WTC11 (cell line): ENCODE data around the gene PDF. TPM values are rescaled to one million over a fixed set of nuclear protein-coding genes. Genes with fewer than 3 reads are reported as not detected.

Source experiments
- ATAC-seq: fragments of 200-7000 bp; cut with Tn5 transposase; 2 replicates; pipeline ENCODE4 v1.10.0; 2021; ENCODE audit warnings: mild to moderate bottlenecking, moderate library complexity
- CTCF ChIA-PET: fragments of 300-600 bp; sonication (Branson Sonifier 250); formaldehyde crosslinking; loops from one replicate; lab custom pipeline; 2021; ENCODE audit warnings: antibody characterized with exemption; lab: Charles Lee
- POLR2A ChIA-PET: fragments of 350-600 bp; sonication (Branson Sonifier 250); formaldehyde crosslinking; loops from one replicate; lab custom pipeline; 2021; ENCODE audit warnings: antibody characterized with exemption; lab: Charles Lee
- DNase-seq: peaks from one replicate; pipeline ENCODE4 v3.0.0; 2021; ENCODE audit warnings: low spot score
- H3K27ac Mint-ChIP-seq: 2 replicates; pipeline ENCODE4 v1.8.0; 2021; ENCODE audit warnings: mixed read lengths
- H3K27me3 Mint-ChIP-seq: 2 replicates; pipeline ENCODE4 v1.8.0; 2021; ENCODE audit warnings: low read depth, mild to moderate bottlenecking, moderate library complexity, mixed read lengths
- H3K36me3 Mint-ChIP-seq: 2 replicates; pipeline ENCODE4 v1.8.0; 2021; ENCODE audit warnings: mixed read lengths
- H3K4me1 Mint-ChIP-seq: 2 replicates; pipeline ENCODE4 v1.8.0; 2022; ENCODE audit warnings: mixed read lengths
- H3K4me3 Mint-ChIP-seq: 2 replicates; pipeline ENCODE4 v1.8.0; 2021; ENCODE audit warnings: mild to moderate bottlenecking, moderate library complexity, mixed read lengths
- H3K9me3 Mint-ChIP-seq: 2 replicates; pipeline ENCODE4 v1.8.0; 2021; ENCODE audit warnings: mixed read lengths
- ATF1 ChIP-seq: sonication (generic); formaldehyde crosslinking; IDR thresholded peaks from 2 replicates; pipeline ENCODE4 v1.8.1; 2023; ENCODE audit warnings: mild to moderate bottlenecking, moderate library complexity, missing genetic modification reagents
- E2F5 ChIP-seq: sonication (generic); formaldehyde crosslinking; IDR thresholded peaks from 2 replicates; pipeline ENCODE4 v1.8.1; 2022; ENCODE audit warnings: mild to moderate bottlenecking, moderate library complexity, missing genetic modification reagents
- FOXP4 ChIP-seq: sonication (generic); formaldehyde crosslinking; IDR thresholded peaks from 2 replicates; pipeline ENCODE4 v1.8.0; 2022; ENCODE audit warnings: mild to moderate bottlenecking, missing genetic modification reagents
- GABPB1 ChIP-seq: sonication (generic); formaldehyde crosslinking; IDR thresholded peaks from 2 replicates; pipeline ENCODE4 v1.8.1; 2023; ENCODE audit warnings: mild to moderate bottlenecking, missing genetic modification reagents
- HMGXB4 ChIP-seq: sonication (generic); formaldehyde crosslinking; IDR thresholded peaks from 2 replicates; pipeline ENCODE4 v1.8.1; 2023; ENCODE audit warnings: mild to moderate bottlenecking, moderate library complexity, missing genetic modification reagents
- JAZF1 ChIP-seq: fragments of 250-450 bp; sonication (Bioruptor Pico); IDR thresholded peaks from 2 replicates; pipeline ENCODE4 v1.9.0; 2021; ENCODE audit warnings: moderate library complexity, mild to moderate bottlenecking, inconsistent platforms
- PRRX2 ChIP-seq: fragments of 250-450 bp; sonication (Bioruptor Pico); IDR thresholded peaks from 2 replicates; pipeline ENCODE4 v1.8.0; 2021; ENCODE audit warnings: mild to moderate bottlenecking
- STAT6 ChIP-seq: sonication (generic); formaldehyde crosslinking; conservative IDR thresholded peaks from 2 replicates; pipeline ENCODE4 v1.8.1; 2023; ENCODE audit warnings: mild to moderate bottlenecking, low read depth, missing genetic modification reagents, moderate library complexity
- TEAD1 ChIP-seq: sonication (generic); formaldehyde crosslinking; IDR thresholded peaks from 2 replicates; pipeline ENCODE4 v1.8.0; 2022; ENCODE audit warnings: mild to moderate bottlenecking, missing genetic modification reagents
- ZBTB21 ChIP-seq: sonication (generic); formaldehyde crosslinking; IDR thresholded peaks from 2 replicates; pipeline ENCODE4 v1.8.1; 2023; ENCODE audit warnings: mild to moderate bottlenecking, missing genetic modification reagents, borderline replicate concordance
- ZNF317 ChIP-seq: sonication (generic); formaldehyde crosslinking; IDR thresholded peaks from 2 replicates; pipeline ENCODE4 v1.8.1; 2023; ENCODE audit warnings: low read depth, mild to moderate bottlenecking, moderate library complexity, missing genetic modification reagents, borderline replicate concordance
- ZSCAN18 ChIP-seq: fragments of 250-450 bp; sonication (Bioruptor Pico); IDR thresholded peaks from 2 replicates; pipeline ENCODE4 v2.1.2; 2022; ENCODE audit warnings: mild to moderate bottlenecking, moderate library complexity
- total RNA-seq: library from RNA; stranded (reverse); gene quantifications from 3 replicates; pipeline ENCODE4 v1.2.3, GENCODE V29; 2021
- TF ChIP-seq, protein P1 (sequence below): fragments of 250-450 bp; sonication (Bioruptor Pico); IDR thresholded peaks from 2 replicates; pipeline ENCODE4 v1.8.0; 2021; ENCODE audit warnings: mild to moderate bottlenecking
- TF ChIP-seq, protein P2 (sequence below): sonication (generic); formaldehyde crosslinking; IDR thresholded peaks from 2 replicates; pipeline ENCODE4 v1.8.1; 2022; ENCODE audit warnings: mild to moderate bottlenecking, missing genetic modification reagents, moderate library complexity, borderline replicate concordance
- TF ChIP-seq, protein P3 (sequence below): sonication (generic); formaldehyde crosslinking; IDR thresholded peaks from 2 replicates; pipeline ENCODE4 v1.8.1; 2022; ENCODE audit warnings: low read depth, mild to moderate bottlenecking, moderate library complexity, missing genetic modification reagents, borderline replicate concordance
- TF ChIP-seq, protein P4 (sequence below): fragments of 250-450 bp; sonication (Bioruptor Pico); IDR thresholded peaks from 2 replicates; pipeline ENCODE4 v1.9.0; 2021; ENCODE audit warnings: moderate library complexity, mild to moderate bottlenecking, inconsistent platforms, borderline replicate concordance
- TF ChIP-seq, protein P5 (sequence below): sonication (generic); formaldehyde crosslinking; IDR thresholded peaks from 2 replicates; pipeline ENCODE4 v1.8.1; 2023; ENCODE audit warnings: mild to moderate bottlenecking, missing genetic modification reagents

The PDF gene
- total RNA-seq, 1 experiment from 2014 or later = 28.2 TPM

GRCh38 chr16:69345923-69346322, 15.5 kb upstream of the PDF start (continued):
- TF ChIP-seq STAT6 (CRISPR knock-in tag) (no peak), FOXP4 (no peak)
- TF ChIP-seq, protein P1, sequence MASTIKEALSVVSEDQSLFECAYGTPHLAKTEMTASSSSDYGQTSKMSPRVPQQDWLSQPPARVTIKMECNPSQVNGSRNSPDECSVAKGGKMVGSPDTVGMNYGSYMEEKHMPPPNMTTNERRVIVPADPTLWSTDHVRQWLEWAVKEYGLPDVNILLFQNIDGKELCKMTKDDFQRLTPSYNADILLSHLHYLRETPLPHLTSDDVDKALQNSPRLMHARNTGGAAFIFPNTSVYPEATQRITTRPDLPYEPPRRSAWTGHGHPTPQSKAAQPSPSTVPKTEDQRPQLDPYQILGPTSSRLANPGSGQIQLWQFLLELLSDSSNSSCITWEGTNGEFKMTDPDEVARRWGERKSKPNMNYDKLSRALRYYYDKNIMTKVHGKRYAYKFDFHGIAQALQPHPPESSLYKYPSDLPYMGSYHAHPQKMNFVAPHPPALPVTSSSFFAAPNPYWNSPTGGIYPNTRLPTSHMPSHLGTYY = no peak

GRCh38 chr16:69344171-69344570, 13.8 kb upstream of the PDF start:
- Mint-ChIP-seq H3K27ac (no peak overlapping the region), H3K27me3 (no peaks in the 10 kb centered on the region), H3K4me1 (peaks cover 12% of the 10 kb centered on the region), H3K4me3 (no peak overlapping the region), H3K36me3 (peaks cover 27% of the 10 kb centered on the region), H3K9me3 (no peaks in the 10 kb centered on the region)
- no peak for ATAC-seq
- ChIA-PET POLR2A (interaction anchor here (0.7 kb wide), 1 partner anchor 410 kb away, joined by 3 read pairs; the partner anchor contains the start of gene NOB1), CTCF (no interaction called here)
- DNase-seq = no peak
- TF ChIP-seq STAT6 (CRISPR knock-in tag) (no peak), ZNF317 (CRISPR knock-in tag) (no peak), ATF1 (CRISPR knock-in tag) (no peak), HMGXB4 (CRISPR knock-in tag) (no peak), GABPB1 (no peak), JAZF1 (no peak), PRRX2 (CRISPR knock-in tag) (no peak), ZSCAN18 (no peak), TEAD1 (CRISPR knock-in tag) (no peak), ZBTB21 (no peak), E2F5 (CRISPR knock-in tag) (no peak)
- TF ChIP-seq, protein P2, sequence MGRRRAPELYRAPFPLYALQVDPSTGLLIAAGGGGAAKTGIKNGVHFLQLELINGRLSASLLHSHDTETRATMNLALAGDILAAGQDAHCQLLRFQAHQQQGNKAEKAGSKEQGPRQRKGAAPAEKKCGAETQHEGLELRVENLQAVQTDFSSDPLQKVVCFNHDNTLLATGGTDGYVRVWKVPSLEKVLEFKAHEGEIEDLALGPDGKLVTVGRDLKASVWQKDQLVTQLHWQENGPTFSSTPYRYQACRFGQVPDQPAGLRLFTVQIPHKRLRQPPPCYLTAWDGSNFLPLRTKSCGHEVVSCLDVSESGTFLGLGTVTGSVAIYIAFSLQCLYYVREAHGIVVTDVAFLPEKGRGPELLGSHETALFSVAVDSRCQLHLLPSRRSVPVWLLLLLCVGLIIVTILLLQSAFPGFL = no peak
- TF ChIP-seq, protein P3, sequence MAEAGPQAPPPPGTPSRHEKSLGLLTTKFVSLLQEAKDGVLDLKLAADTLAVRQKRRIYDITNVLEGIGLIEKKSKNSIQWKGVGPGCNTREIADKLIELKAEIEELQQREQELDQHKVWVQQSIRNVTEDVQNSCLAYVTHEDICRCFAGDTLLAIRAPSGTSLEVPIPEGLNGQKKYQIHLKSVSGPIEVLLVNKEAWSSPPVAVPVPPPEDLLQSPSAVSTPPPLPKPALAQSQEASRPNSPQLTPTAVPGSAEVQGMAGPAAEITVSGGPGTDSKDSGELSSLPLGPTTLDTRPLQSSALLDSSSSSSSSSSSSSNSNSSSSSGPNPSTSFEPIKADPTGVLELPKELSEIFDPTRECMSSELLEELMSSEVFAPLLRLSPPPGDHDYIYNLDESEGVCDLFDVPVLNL = no peak
- TF ChIP-seq, protein P4, sequence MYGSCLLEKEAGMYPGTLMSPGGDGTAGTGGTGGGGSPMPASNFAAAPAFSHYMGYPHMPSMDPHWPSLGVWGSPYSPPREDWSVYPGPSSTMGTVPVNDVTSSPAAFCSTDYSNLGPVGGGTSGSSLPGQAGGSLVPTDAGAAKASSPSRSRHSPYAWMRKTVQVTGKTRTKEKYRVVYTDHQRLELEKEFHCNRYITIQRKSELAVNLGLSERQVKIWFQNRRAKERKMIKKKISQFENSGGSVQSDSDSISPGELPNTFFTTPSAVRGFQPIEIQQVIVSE = no peak
- TF ChIP-seq, protein P5, sequence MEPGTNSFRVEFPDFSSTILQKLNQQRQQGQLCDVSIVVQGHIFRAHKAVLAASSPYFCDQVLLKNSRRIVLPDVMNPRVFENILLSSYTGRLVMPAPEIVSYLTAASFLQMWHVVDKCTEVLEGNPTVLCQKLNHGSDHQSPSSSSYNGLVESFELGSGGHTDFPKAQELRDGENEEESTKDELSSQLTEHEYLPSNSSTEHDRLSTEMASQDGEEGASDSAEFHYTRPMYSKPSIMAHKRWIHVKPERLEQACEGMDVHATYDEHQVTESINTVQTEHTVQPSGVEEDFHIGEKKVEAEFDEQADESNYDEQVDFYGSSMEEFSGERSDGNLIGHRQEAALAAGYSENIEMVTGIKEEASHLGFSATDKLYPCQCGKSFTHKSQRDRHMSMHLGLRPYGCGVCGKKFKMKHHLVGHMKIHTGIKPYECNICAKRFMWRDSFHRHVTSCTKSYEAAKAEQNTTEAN (CRISPR knock-in tag) = no peak
